Glutamatergic neuron (in vitro differentiated cells): Measurements from ENCODE around the gene IGFBP6. TPM values are rescaled to one million over a fixed set of nuclear protein-coding genes. Genes with fewer than 3 reads are reported as not detected.

Experiments
- DNase-seq: peaks from one replicate; pipeline ENCODE4 v3.0.0; 2022
- H3K27ac Mint-ChIP-seq: one replicate; pipeline ENCODE4 v1.8.0; 2020; ENCODE audit warnings: mild to moderate bottlenecking, mixed read lengths, inconsistent platforms; ENCODE audit not compliant: unreplicated experiment
- H3K27me3 Mint-ChIP-seq: one replicate; pipeline ENCODE4 v1.8.0; 2020; ENCODE audit warnings: mild to moderate bottlenecking, moderate library complexity, mixed read lengths, inconsistent platforms; ENCODE audit not compliant: unreplicated experiment
- H3K36me3 Mint-ChIP-seq: one replicate; pipeline ENCODE4 v1.8.0; 2020; ENCODE audit warnings: mild to moderate bottlenecking, mixed read lengths, inconsistent platforms; ENCODE audit not compliant: unreplicated experiment
- H3K4me1 Mint-ChIP-seq: one replicate; pipeline ENCODE4 v1.8.0; 2020; ENCODE audit warnings: mild to moderate bottlenecking, low read depth, mixed read lengths, inconsistent platforms; ENCODE audit not compliant: unreplicated experiment
- H3K4me3 Mint-ChIP-seq: one replicate; pipeline ENCODE4 v1.8.0; 2020; ENCODE audit warnings: mild to moderate bottlenecking, mixed read lengths, inconsistent platforms; ENCODE audit not compliant: unreplicated experiment
- H3K9me3 Mint-ChIP-seq: one replicate; pipeline ENCODE4 v1.8.0; 2020; ENCODE audit warnings: mild to moderate bottlenecking, moderate library complexity, mixed read lengths, inconsistent platforms; ENCODE audit not compliant: unreplicated experiment
- CTCF ChIP-seq: fragments of 200-600 bp; sonication (generic); IDR thresholded peaks from one replicate; pipeline ENCODE4 v1.5.0; 2021; ENCODE audit not compliant: partially characterized antibody, unreplicated experiment
- total RNA-seq: library from RNA; stranded (reverse); fragmentation: NEBNext Ultra II Directional; extraction: Animal tissue kit (Norgen Biotek cat#: 25700); gene quantifications from one replicate; pipeline ENCODE4 v1.2.1, GENCODE V29; 2021; ENCODE audit not compliant: unreplicated experiment

The IGFBP6 gene
- total RNA-seq, 1 donor from 2014 or later: not detected

DNA sequence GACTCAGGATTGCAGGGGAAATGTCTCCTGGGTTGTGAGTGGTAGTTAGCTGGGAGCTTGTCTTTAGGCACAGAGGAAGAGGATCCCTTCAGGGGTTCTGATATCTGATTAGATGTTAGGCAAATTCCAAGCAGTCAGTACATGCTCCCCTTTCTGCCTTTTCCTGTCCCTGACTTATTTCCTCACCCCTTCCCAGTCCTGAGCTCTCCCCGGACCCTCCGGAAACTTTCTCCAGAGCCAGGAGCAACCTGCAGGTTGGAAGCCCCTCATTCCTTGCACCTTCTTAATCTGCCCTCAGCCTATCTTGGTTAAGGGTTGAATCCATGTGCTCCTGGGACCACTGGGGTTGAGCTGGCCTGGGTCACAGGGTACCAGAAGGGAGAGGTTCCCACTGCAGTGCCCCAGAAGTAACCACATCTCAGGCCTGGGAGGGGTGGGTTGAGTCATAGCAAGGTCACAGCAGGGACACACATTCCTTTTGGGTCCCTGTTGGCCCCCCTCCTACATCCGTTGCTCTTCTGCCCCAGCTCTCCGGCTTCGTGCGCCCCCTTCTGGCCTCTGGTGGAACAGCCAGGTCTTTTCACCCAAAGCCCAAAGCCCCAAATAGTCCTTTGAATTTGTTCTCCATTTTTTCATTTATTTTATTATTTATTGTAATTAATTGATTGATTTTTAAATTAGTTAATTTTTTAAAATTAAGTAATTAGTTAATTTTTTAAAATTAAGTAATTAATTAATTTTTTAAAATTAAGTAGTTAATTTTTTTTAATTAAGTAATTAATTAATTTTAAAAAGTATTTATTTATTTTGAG, 1.8 kb downstream of the IGFBP6 start:
- H3K4me1 Mint-ChIP-seq: peaks cover 8% of the 10 kb centered on the region
- H3K27ac Mint-ChIP-seq: no peak overlapping the region
- peak overlapping the region; percentile 71 for H3K4me3 Mint-ChIP-seq
- peaks cover 30% of the 10 kb centered on the region for H3K27me3 Mint-ChIP-seq
- no peaks in the 10 kb centered on the region for H3K36me3 Mint-ChIP-seq
- peak; percentile 93 for TF ChIP-seq CTCF
- peaks cover 6% of the 10 kb centered on the region for H3K9me3 Mint-ChIP-seq
- DNase-seq: peak; percentile 88

GRCh38 chr12:53100466-53101151, 3.1 kb downstream of the IGFBP6 start:
- peaks cover 8% of the 10 kb centered on the region for H3K4me1 Mint-ChIP-seq
- no peak overlapping the region for H3K27ac Mint-ChIP-seq
- no peaks in the 10 kb centered on the region for H3K36me3 Mint-ChIP-seq
- TF ChIP-seq CTCF: no peak
- peaks cover 25% of the 10 kb centered on the region for H3K27me3 Mint-ChIP-seq
- no peak for DNase-seq
- H3K9me3 Mint-ChIP-seq: peaks cover 4% of the 10 kb centered on the region
- H3K4me3 Mint-ChIP-seq: no peak overlapping the region

GRCh38 chr12:53101266-53101665, 3.8 kb downstream of the IGFBP6 start:
- DNase-seq: no peak
- peaks cover 8% of the 10 kb centered on the region for H3K4me1 Mint-ChIP-seq
- no peaks in the 10 kb centered on the region for H3K36me3 Mint-ChIP-seq
- no peak for TF ChIP-seq CTCF
- H3K4me3 Mint-ChIP-seq: no peak overlapping the region
- H3K27ac Mint-ChIP-seq: no peak overlapping the region
- H3K9me3 Mint-ChIP-seq: peaks cover 4% of the 10 kb centered on the region
- H3K27me3 Mint-ChIP-seq: peaks cover 24% of the 10 kb centered on the region

- peaks cover 16% of the 10 kb centered on the region for H3K27me3 Mint-ChIP-seq
- no peaks in the 10 kb centered on the region for H3K36me3 Mint-ChIP-seq
- peaks cover 3% of the 10 kb centered on the region for H3K4me1 Mint-ChIP-seq
- DNase-seq: no peak
- peaks cover 2% of the 10 kb centered on the region for H3K9me3 Mint-ChIP-seq
- no peak overlapping the region for H3K27ac Mint-ChIP-seq
- no peak overlapping the region for H3K4me3 Mint-ChIP-seq
- TF ChIP-seq CTCF: no peak
Observed at GRCh38 chr12:53101931-53102781, 4.7 kb downstream of the IGFBP6 start.
